Esophagus squamous epithelium (tissue), 4 donors: ENCODE measurements around the gene MAML3.

Experiments
- POLR2A ChIP-seq, 4 donors: fragments of 450-650 bp; IDR thresholded peaks; one replicate each; pipeline ENCODE4 v1.6.1; 2017; ENCODE audit warnings: antibody characterized with exemption in 4 of 4, mild to moderate bottlenecking in 4 of 4, moderate library complexity in 3 of 4
- TF ChIP-seq, protein P1 (sequence below), 6 experiments: fragments of 450-650 bp in 4 of 6; fragments of 200-600 bp in 2 of 6; sonication (generic) in 2 of 6; IDR thresholded peaks; one replicate each; pipeline ENCODE4 v1.5.1; 2016 to 2019; ENCODE audit warnings: antibody characterized with exemption in 6 of 6, mild to moderate bottlenecking in 4 of 6, moderate library complexity in 4 of 6

DNA sequence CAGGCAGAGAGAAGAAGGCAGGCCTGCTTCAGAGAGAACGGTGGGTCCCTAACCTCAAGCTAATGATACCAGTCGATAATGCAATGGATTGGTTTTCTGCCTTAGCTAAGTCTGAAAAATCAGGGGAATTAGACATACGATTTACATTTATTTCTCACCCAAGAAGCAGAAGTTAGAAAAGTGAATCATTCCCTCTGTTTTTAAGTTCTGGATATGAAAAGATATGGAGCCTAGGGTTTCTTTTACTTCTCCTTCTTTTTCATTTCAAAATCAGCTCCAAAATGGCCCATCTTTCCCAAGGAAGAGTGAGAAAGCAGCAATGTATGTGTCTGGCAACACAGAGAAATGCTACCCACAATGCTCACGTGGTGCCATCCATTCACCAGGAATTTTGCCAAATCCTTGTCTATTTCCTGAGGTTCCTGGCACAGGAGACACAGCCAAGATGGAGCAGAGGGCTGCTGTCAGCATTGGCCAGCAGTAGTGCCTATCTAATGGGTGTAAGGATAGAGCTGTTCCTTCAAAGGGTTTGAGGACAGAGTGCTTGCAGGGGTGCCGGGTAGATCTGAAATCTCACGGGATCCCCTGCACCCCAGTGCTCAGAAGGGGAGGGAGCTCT is 231.5 kb downstream of the MAML3 start:
- TF ChIP-seq, protein P1, sequence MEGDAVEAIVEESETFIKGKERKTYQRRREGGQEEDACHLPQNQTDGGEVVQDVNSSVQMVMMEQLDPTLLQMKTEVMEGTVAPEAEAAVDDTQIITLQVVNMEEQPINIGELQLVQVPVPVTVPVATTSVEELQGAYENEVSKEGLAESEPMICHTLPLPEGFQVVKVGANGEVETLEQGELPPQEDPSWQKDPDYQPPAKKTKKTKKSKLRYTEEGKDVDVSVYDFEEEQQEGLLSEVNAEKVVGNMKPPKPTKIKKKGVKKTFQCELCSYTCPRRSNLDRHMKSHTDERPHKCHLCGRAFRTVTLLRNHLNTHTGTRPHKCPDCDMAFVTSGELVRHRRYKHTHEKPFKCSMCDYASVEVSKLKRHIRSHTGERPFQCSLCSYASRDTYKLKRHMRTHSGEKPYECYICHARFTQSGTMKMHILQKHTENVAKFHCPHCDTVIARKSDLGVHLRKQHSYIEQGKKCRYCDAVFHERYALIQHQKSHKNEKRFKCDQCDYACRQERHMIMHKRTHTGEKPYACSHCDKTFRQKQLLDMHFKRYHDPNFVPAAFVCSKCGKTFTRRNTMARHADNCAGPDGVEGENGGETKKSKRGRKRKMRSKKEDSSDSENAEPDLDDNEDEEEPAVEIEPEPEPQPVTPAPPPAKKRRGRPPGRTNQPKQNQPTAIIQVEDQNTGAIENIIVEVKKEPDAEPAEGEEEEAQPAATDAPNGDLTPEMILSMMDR (IDR thresholded peaks at IDR 0.05): no peak
- no peak for TF ChIP-seq POLR2A (IDR thresholded peaks at IDR 0.05)
